ENCODE data around the gene MARF1. TPM values are rescaled to one million over a fixed set of nuclear protein-coding genes. Genes with fewer than 3 reads are reported as not detected.
"Not testable (repeated sequence)": the region's sequence is repeated elsewhere in the genome, so short reads cannot be mapped to it uniquely, and the experiment has no call there.

The MARF1 gene
- total RNA-seq, 1 experiment from 2014 or later, result 59.4 TPM

DNA sequence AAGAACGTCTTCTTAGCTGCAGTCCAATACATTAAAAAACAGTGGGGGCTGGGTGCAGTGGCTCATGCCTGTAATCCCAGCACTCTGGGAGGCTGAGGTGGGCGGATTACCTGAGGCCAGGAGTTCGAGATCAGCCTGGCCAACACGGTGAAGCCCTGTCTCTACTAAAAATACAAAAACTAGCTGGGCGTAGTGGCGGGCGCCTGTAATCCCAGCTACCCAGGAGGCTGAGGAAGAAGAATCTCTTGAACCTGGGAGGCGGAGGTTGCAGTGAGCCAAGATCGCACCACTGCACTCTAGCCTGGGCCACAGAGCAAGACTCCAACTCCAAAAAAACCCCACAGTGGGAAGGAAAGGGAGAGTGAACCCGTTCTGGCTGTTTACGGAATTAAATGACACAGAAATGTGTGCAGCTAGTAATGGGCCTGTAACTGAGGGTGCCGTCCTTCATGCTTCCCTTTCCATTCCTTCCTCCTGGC is 35.7 kb downstream of the MARF1 start:
- BruUV-seq (replicated peaks); intact Hi-C loops (cut with micrococcal nuclease); POLR2A ChIA-PET; H3K9me2 ChIP-seq (ENCODE audit: insufficient read depth); H4K20me1 ChIP-seq (ENCODE audit: insufficient read depth); RAD21 ChIA-PET (ENCODE audit: low non-redundant PET in 1 of 2, low total read pairs in 2 of 2, uncharacterized antibody in 2 of 2, unreplicated experiment in 2 of 2); H3K9me3 ChIP-seq (ENCODE audit: control insufficient read depth in 1 of 2, insufficient read depth in 1 of 2, low read depth in 1 of 2, low read length in 2 of 2); H3K9ac ChIP-seq (ENCODE audit: low read length); H3K4me3 ChIP-seq (replicated peaks in 1 of 2; ENCODE audit: low read depth in 1 of 2, low read length in 2 of 2); CTCF ChIA-PET; H3K4me1 ChIP-seq (ENCODE audit: control insufficient read depth in 1 of 2, insufficient read depth in 2 of 2, low read length in 2 of 2); DNase-seq (ENCODE audit: low read depth, low spot score); H2AFZ ChIP-seq (ENCODE audit: low read depth, low read length, poor library complexity, severe bottlenecking); H3K79me2 ChIP-seq (ENCODE audit: insufficient read depth, low read length); H3K27ac ChIP-seq (ENCODE audit: low read depth, low read length); H3K27me3 ChIP-seq (ENCODE audit: insufficient read depth, low read length); H3K4me2 ChIP-seq (ENCODE audit: low read length); ATAC-seq: not testable (repeated sequence)
- peaks cover 15 to 31% of the 10 kb centered on the region in 2 experiments for H3K36me3 ChIP-seq (ENCODE audit: control insufficient read depth in 1 of 2, insufficient read depth in 2 of 2, low read length in 2 of 2)

DNA sequence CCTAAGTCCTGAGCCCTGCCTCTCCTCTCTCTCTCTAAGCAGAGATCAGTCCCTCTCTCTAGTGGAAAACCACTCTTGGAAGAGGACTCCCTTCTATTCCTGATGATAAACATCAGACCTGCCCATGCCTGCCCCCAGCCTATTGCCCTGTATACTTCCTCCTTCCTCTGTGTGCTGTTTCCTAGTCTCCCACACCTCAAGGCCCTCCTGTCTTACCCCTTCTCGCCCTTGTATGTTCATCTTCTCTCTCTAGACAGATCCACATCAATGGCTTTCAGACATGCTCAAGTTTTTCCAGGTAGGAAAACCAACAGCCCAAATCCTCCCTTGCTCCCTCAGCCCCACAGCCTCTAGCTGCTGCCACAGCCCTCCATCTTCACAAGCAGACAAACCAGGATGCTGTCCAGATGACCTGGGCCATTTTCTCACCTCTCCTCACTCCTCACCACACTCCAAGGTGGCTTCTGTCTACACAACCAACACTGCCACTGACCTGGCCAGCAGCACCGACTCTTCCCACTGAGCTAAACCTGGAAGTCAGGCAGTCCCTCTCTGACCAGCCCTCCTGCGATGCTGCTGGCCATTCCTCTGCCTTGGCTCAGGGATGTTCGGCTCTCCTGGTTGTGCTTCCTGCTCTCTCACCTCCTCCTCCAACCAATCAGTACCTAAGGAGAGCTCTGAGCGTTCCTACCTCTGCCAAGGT is 36.3 kb downstream of the MARF1 start:
- Histone ChIP-seq H3K4me2 (ENCODE audit: low read length) (no peak overlapping the region), H3K9me3 (ENCODE audit: control insufficient read depth in 1 of 2, insufficient read depth in 1 of 2, low read depth in 1 of 2, low read length in 2 of 2) (no peaks in the 10 kb centered on the region), H3K9ac (ENCODE audit: low read length) (no peak overlapping the region), H3K27me3 (ENCODE audit: insufficient read depth, low read length) (no peaks in the 10 kb centered on the region), H3K27ac (ENCODE audit: low read depth, low read length) (no peak overlapping the region), H3K36me3 (ENCODE audit: control insufficient read depth in 1 of 2, insufficient read depth in 2 of 2, low read length in 2 of 2) (peaks cover 15 to 30% of the 10 kb centered on the region in 2 experiments), H3K4me1 (ENCODE audit: control insufficient read depth in 1 of 2, insufficient read depth in 2 of 2, low read length in 2 of 2) (no peaks in the 10 kb centered on the region), H3K79me2 (ENCODE audit: insufficient read depth, low read length) (no peaks in the 10 kb centered on the region), H3K4me3 (replicated peaks in 1 of 2; ENCODE audit: low read depth in 1 of 2, low read length in 2 of 2) (no peak overlapping the region), H3K9me2 (ENCODE audit: insufficient read depth) (no peaks in the 10 kb centered on the region), H4K20me1 (ENCODE audit: insufficient read depth) (no peaks in the 10 kb centered on the region), H2AFZ (ENCODE audit: low read depth, low read length, poor library complexity, severe bottlenecking) (no peak overlapping the region)
- intact Hi-C loops (cut with micrococcal nuclease), result no loop called here
- TF ChIP-seq EZH2 (IDR thresholded peaks at IDR 0.05) (no peak), EZH2phosphoT487 (IDR thresholded peaks at IDR 0.05; ENCODE audit: borderline replicate concordance) (no peak), CBX3 (IDR thresholded peaks at IDR 0.05; ENCODE audit: low read depth) (no peak), SP1 (IDR thresholded peaks at IDR 0.05; ENCODE audit: low read depth) (no peak), SIN3A (IDR thresholded peaks at IDR 0.05; ENCODE audit: low read depth) (no peak), EGR1 (IDR thresholded peaks at IDR 0.05; ENCODE audit: low read depth) (no peak), POLR2A (IDR thresholded peaks at IDR 0.05; ENCODE audit: borderline replicate concordance, extremely low read depth, insufficient read depth, insufficient read length) (no peak), RAD21 (IDR thresholded peaks at IDR 0.05; ENCODE audit: low read depth) (no peak), ELF1 (IDR thresholded peaks at IDR 0.05; ENCODE audit: borderline replicate concordance, low read depth) (no peak), SRF (IDR thresholded peaks at IDR 0.05; ENCODE audit: low read depth) (no peak), CEBPB (IDR thresholded peaks at IDR 0.05; ENCODE audit: low read depth) (no peak), POLR2AphosphoS5 (IDR thresholded peaks at IDR 0.05; ENCODE audit: low read depth, low read length) (no peak)
- TF ChIP-seq, protein P1, sequence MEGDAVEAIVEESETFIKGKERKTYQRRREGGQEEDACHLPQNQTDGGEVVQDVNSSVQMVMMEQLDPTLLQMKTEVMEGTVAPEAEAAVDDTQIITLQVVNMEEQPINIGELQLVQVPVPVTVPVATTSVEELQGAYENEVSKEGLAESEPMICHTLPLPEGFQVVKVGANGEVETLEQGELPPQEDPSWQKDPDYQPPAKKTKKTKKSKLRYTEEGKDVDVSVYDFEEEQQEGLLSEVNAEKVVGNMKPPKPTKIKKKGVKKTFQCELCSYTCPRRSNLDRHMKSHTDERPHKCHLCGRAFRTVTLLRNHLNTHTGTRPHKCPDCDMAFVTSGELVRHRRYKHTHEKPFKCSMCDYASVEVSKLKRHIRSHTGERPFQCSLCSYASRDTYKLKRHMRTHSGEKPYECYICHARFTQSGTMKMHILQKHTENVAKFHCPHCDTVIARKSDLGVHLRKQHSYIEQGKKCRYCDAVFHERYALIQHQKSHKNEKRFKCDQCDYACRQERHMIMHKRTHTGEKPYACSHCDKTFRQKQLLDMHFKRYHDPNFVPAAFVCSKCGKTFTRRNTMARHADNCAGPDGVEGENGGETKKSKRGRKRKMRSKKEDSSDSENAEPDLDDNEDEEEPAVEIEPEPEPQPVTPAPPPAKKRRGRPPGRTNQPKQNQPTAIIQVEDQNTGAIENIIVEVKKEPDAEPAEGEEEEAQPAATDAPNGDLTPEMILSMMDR (IDR thresholded peaks at IDR 0.05 in 2 of 3, conservative IDR thresholded peaks at IDR 0.05 in 1 of 3; ENCODE audit: borderline replicate concordance in 1 of 3, insufficient read depth in 1 of 3, low read depth in 2 of 3, low read length in 2 of 3), result no peak
- TF ChIP-seq, protein P2, sequence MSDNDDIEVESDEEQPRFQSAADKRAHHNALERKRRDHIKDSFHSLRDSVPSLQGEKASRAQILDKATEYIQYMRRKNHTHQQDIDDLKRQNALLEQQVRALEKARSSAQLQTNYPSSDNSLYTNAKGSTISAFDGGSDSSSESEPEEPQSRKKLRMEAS (IDR thresholded peaks at IDR 0.05), result no peak
- TF ChIP-seq, protein P3, sequence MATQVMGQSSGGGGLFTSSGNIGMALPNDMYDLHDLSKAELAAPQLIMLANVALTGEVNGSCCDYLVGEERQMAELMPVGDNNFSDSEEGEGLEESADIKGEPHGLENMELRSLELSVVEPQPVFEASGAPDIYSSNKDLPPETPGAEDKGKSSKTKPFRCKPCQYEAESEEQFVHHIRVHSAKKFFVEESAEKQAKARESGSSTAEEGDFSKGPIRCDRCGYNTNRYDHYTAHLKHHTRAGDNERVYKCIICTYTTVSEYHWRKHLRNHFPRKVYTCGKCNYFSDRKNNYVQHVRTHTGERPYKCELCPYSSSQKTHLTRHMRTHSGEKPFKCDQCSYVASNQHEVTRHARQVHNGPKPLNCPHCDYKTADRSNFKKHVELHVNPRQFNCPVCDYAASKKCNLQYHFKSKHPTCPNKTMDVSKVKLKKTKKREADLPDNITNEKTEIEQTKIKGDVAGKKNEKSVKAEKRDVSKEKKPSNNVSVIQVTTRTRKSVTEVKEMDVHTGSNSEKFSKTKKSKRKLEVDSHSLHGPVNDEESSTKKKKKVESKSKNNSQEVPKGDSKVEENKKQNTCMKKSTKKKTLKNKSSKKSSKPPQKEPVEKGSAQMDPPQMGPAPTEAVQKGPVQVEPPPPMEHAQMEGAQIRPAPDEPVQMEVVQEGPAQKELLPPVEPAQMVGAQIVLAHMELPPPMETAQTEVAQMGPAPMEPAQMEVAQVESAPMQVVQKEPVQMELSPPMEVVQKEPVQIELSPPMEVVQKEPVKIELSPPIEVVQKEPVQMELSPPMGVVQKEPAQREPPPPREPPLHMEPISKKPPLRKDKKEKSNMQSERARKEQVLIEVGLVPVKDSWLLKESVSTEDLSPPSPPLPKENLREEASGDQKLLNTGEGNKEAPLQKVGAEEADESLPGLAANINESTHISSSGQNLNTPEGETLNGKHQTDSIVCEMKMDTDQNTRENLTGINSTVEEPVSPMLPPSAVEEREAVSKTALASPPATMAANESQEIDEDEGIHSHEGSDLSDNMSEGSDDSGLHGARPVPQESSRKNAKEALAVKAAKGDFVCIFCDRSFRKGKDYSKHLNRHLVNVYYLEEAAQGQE (IDR thresholded peaks at IDR 0.05; ENCODE audit: low read depth), result no peak
- TF ChIP-seq, protein P4, sequence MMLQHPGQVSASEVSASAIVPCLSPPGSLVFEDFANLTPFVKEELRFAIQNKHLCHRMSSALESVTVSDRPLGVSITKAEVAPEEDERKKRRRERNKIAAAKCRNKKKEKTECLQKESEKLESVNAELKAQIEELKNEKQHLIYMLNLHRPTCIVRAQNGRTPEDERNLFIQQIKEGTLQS (IDR thresholded peaks at IDR 0.05), result no peak
- RAD21 ChIA-PET (ENCODE audit: low non-redundant PET in 1 of 2, low total read pairs in 2 of 2, uncharacterized antibody in 2 of 2, unreplicated experiment in 2 of 2), result no interaction called here
- ATAC-seq (no peak), DNase-seq (ENCODE audit: low read depth, low spot score) (no peak)
- BruUV-seq (replicated peaks), result no TSS peak
- POLR2A ChIA-PET, result no interaction called here
- CTCF ChIA-PET, result no interaction called here

All from HCT116 (cell line).